K562 (cell line): ENCODE data around the gene ZBTB7A.

Experiments
- GTF2F1 ChIP-seq: IDR thresholded peaks from 2 replicates; pipeline ENCODE4 v1.6.1; 2011; ENCODE audit warnings: low read depth, low read length, improper control_type of control experiment
- TF ChIP-seq, protein P1 (sequence below): fragments of 150-350 bp; conservative IDR thresholded peaks from 2 replicates; pipeline ENCODE4 v1.6.1; 2014; ENCODE audit warnings: low read length

DNA sequence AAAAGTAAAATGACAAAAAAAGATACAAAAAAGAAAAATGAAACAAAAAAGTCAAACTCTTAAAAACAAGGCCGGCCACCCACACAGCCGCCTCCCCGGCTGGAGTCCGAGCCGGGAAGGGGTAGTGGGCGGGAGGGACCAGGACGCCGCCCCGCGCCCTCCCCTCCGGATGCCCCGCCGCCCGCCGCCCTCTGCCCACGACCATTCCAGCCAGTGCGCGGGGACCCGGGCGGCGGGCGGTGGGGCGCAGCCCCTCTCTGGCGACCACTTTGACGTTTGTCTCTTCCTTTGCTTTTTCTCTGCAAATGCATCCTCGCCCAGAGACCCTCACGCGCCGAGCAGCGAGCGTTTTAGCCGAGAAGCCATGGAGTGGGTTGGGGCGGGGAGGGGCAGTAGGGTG, 28.6 kb downstream of the ZBTB7A start:
- TF ChIP-seq, protein P1, sequence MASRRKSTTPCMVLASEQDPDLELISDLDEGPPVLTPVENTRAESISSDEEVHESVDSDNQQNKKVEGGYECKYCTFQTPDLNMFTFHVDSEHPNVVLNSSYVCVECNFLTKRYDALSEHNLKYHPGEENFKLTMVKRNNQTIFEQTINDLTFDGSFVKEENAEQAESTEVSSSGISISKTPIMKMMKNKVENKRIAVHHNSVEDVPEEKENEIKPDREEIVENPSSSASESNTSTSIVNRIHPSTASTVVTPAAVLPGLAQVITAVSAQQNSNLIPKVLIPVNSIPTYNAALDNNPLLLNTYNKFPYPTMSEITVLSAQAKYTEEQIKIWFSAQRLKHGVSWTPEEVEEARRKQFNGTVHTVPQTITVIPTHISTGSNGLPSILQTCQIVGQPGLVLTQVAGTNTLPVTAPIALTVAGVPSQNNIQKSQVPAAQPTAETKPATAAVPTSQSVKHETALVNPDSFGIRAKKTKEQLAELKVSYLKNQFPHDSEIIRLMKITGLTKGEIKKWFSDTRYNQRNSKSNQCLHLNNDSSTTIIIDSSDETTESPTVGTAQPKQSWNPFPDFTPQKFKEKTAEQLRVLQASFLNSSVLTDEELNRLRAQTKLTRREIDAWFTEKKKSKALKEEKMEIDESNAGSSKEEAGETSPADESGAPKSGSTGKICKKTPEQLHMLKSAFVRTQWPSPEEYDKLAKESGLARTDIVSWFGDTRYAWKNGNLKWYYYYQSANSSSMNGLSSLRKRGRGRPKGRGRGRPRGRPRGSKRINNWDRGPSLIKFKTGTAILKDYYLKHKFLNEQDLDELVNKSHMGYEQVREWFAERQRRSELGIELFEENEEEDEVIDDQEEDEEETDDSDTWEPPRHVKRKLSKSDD = no peak
- no peak for TF ChIP-seq GTF2F1
